K562 (cell line): ENCODE data around the gene FAM124A. TPM values are rescaled to one million over a fixed set of nuclear protein-coding genes. Genes with fewer than 3 reads are reported as not detected.

Experiments used
- ATAC-seq: fragments of 200-7000 bp; cut with Tn5 transposase; 3 replicates; pipeline ENCODE4 v1.9.1; 2020; ENCODE audit warnings: moderate library complexity
- BruUV-seq: library from RNA; stranded (reverse); fragments of 400-500 nt; replicated peaks from 2 replicates; lab custom pipeline; 2021; lab: Mats Ljungman, UMichigan
- CTCF ChIA-PET: fragments of 300-600 bp; formaldehyde crosslinking; extraction: SDS; loops from one replicate; lab custom pipeline; 2021; ENCODE audit warnings: low intra/inter-chr PET ratio; lab: Yijun Ruan, JAX
- POLR2A ChIA-PET: fragments of 300-600, 350-650 bp; sonication (Branson Sonifier 250); formaldehyde crosslinking; extraction: SDS; loops from one replicate; lab custom pipeline; 2021; ENCODE audit warnings: antibody characterized with exemption, inconsistent platforms; lab: Yijun Ruan, JAX
- DNase-seq, 4 experiments: peaks; one replicate each; pipeline versions ENCODE4 v3.0.0 to v3.0.0-alpha.2; 2011 to 2018; ENCODE audit warnings: low spot score in 3 of 4, mixed read lengths in 3 of 4; ENCODE audit errors: extremely low read depth in 1 of 4
- FAIRE-seq: peaks from 2 replicates; lab custom pipeline; 2011; peaks lifted over from hg19 to GRCh38; lab: Jason Lieb, UNC
- H2AFZ ChIP-seq: 2 replicates; pipeline ENCODE4 v1.6.0; 2011; ENCODE audit warnings: low read depth, low read length, control low read depth, inconsistent platforms
- H3K27ac ChIP-seq: fragments of 200-600 bp; 3 replicates; pipeline ENCODE4 v1.8.0; 2011; ENCODE audit warnings: low read depth, mild to moderate bottlenecking, control low read depth, inconsistent platforms, low read length, moderate library complexity, mixed read lengths; ENCODE audit errors: extremely low read depth
- H3K27me3 ChIP-seq, 2 experiments: fragments of 300-600 bp in 1 of 2; 2 replicates in 1 of 2; 3 replicates in 1 of 2; pipeline versions ENCODE4 v1.6.0 to v1.8.0; 2011; ENCODE audit warnings: inconsistent platforms in 2 of 2, low read length in 2 of 2, mild to moderate bottlenecking in 1 of 2, mixed read lengths in 1 of 2, moderate library complexity in 1 of 2; ENCODE audit not compliant: control insufficient read depth in 2 of 2, insufficient read depth in 2 of 2
- H3K36me3 ChIP-seq: fragments of 300-600 bp; 3 replicates; pipeline ENCODE4 v1.8.0; 2011; ENCODE audit warnings: mild to moderate bottlenecking, low read length, inconsistent platforms; ENCODE audit not compliant: control insufficient read depth, insufficient read depth
- H3K4me1 ChIP-seq, 2 experiments: fragments of 200-600 bp in 1 of 2; replicated peaks in 1 of 2; 2 replicates in 1 of 2; 3 replicates in 1 of 2; pipeline versions ENCODE4 v1.5.1 to v1.8.0; 2011; ENCODE audit warnings: inconsistent platforms in 2 of 2, low read length in 2 of 2, mild to moderate bottlenecking in 1 of 2, mixed read lengths in 1 of 2, moderate library complexity in 1 of 2; ENCODE audit not compliant: control insufficient read depth in 2 of 2, insufficient read depth in 2 of 2
- H3K4me2 ChIP-seq: 2 replicates; pipeline ENCODE4 v1.6.1; 2011; ENCODE audit warnings: low read length, control low read depth, inconsistent platforms, mixed read lengths; ENCODE audit not compliant: insufficient read depth
- H3K4me3 ChIP-seq: fragments of 200-600 bp; sonication (generic), shearing (Covaris generic); 2 replicates; pipeline ENCODE4 v1.5.1; 2016; ENCODE audit warnings: control low read depth, inconsistent platforms
- H3K79me2 ChIP-seq: fragments of 200-600 bp; 3 replicates; pipeline ENCODE4 v1.8.0; 2011; ENCODE audit warnings: low read length, inconsistent platforms; ENCODE audit not compliant: control insufficient read depth, insufficient read depth
- H3K9ac ChIP-seq, 2 experiments: 2 replicates each; pipeline versions ENCODE4 v1.6.0 to v1.6.1; 2011; ENCODE audit warnings: low read depth in 2 of 2, low read length in 2 of 2, control low read depth in 1 of 2, inconsistent platforms in 1 of 2, mild to moderate bottlenecking in 1 of 2, mixed read lengths in 1 of 2; ENCODE audit not compliant: insufficient read depth in 1 of 2
- H3K9me1 ChIP-seq: one replicate; pipeline ENCODE4 v1.6.0; 2011; ENCODE audit warnings: inconsistent platforms, mild to moderate bottlenecking, low read length, moderate library complexity; ENCODE audit not compliant: control insufficient read depth, insufficient read depth
- H3K9me3 ChIP-seq: replicated peaks from 2 replicates; pipeline ENCODE4 v1.5.1; 2011; ENCODE audit warnings: low read depth, low read length, inconsistent platforms; ENCODE audit not compliant: control insufficient read depth, insufficient read depth
- H4K20me1 ChIP-seq: replicated peaks from 2 replicates; pipeline ENCODE4 v1.6.1; 2011; ENCODE audit warnings: low read length, inconsistent platforms, mixed read lengths; ENCODE audit not compliant: control insufficient read depth, insufficient read depth
- AFF1 ChIP-seq, 2 experiments: fragments of 450-650 bp; IDR thresholded peaks; 2 replicates each; pipeline ENCODE4 v1.6.1; 2018; ENCODE audit warnings: mild to moderate bottlenecking in 2 of 2, low read depth in 1 of 2; ENCODE audit not compliant: partially characterized antibody in 2 of 2
- CC2D1A ChIP-seq: fragments of 450-650 bp; IDR thresholded peaks from 2 replicates; pipeline ENCODE4 v1.6.1; 2017; ENCODE audit warnings: mild to moderate bottlenecking
- DMBX1 ChIP-seq: fragments of 250-450 bp; sonication (Bioruptor Pico); IDR thresholded peaks from 2 replicates; pipeline ENCODE4 v1.8.0; 2022; ENCODE audit warnings: inconsistent platforms, mild to moderate bottlenecking, moderate library complexity, borderline replicate concordance
- ESRRA ChIP-seq: fragments of 450-650 bp; IDR thresholded peaks from 2 replicates; pipeline ENCODE4 v1.6.1; 2014; ENCODE audit warnings: low read depth, mild to moderate bottlenecking, moderate library complexity, borderline replicate concordance
- GATA2 ChIP-seq: sonication (generic); formaldehyde crosslinking; IDR thresholded peaks from 2 replicates; pipeline ENCODE4 v1.4.0; 2020; ENCODE audit warnings: mild to moderate bottlenecking, missing genetic modification reagents
- HMGXB4 ChIP-seq: sonication (generic); formaldehyde crosslinking; IDR thresholded peaks from 2 replicates; pipeline ENCODE4 v1.8.1; 2023; ENCODE audit warnings: mild to moderate bottlenecking, missing genetic modification reagents
- IRF9 ChIP-seq: fragments of 450-650 bp; IDR thresholded peaks from 2 replicates; pipeline ENCODE4 v1.6.1; 2016; ENCODE audit warnings: missing biosample characterization, missing genetic modification characterization
- NR4A1 ChIP-seq, 2 experiments: fragments of 250-450 bp in 1 of 2; fragments of 450-650 bp in 1 of 2; sonication (Bioruptor Pico) in 1 of 2; IDR thresholded peaks; 2 replicates each; pipeline versions ENCODE4 v1.4.0 to v1.6.1; 2016 to 2020; ENCODE audit warnings: mild to moderate bottlenecking in 2 of 2, missing compliant biosample characterization in 1 of 2, missing genetic modification characterization in 1 of 2, moderate library complexity in 1 of 2
- TEAD4 ChIP-seq, 2 experiments: sonication (generic) in 1 of 2; formaldehyde crosslinking in 1 of 2; IDR thresholded peaks; 2 replicates each; pipeline versions ENCODE4 v1.6.1 to v1.8.0; 2012 to 2022; ENCODE audit warnings: borderline replicate concordance in 1 of 2, inconsistent platforms in 1 of 2, low read length in 1 of 2, mild to moderate bottlenecking in 1 of 2, missing genetic modification reagents in 1 of 2
- TGIF2 ChIP-seq: sonication (generic); formaldehyde crosslinking; IDR thresholded peaks from 2 replicates; pipeline ENCODE4 v1.8.1; 2022; ENCODE audit warnings: mild to moderate bottlenecking, missing genetic modification reagents, moderate library complexity
- THRB ChIP-seq: fragments of 450-650 bp; formaldehyde crosslinking; conservative IDR thresholded peaks from 2 replicates; pipeline ENCODE4 v1.4.0; 2022; ENCODE audit warnings: mild to moderate bottlenecking, missing genetic modification characterization
- ZNF79 ChIP-seq: fragments of 250-450 bp; sonication (Bioruptor Pico); IDR thresholded peaks from 2 replicates; pipeline ENCODE4 v1.4.0; 2020; ENCODE audit warnings: low read depth, mild to moderate bottlenecking, moderate library complexity
- WGBS: fragments of 100-300 bp; shearing (Covaris generic); methylation state at CpG from one replicate; pipeline ENCODE4 v1.1.6; 2016; ENCODE audit warnings: low coverage, mixed read lengths; ENCODE audit not compliant: insufficient coverage; ENCODE audit errors: missing lambda C conversion rate; 5-methylcytosine and 5-hydroxymethylcytosine counted together
- in situ Hi-C: fragments of 300-500 bp; cut with MboI; formaldehyde crosslinking; loops from 4 replicates; pipeline ENCODE4 v1.15.0; 2018; ENCODE audit warnings: inconsistent platforms, mixed read lengths
- intact Hi-C: fragments of 100-400 bp; cut with micrococcal nuclease; formaldehyde crosslinking; loops from 2 replicates; pipeline ENCODE4 v1.14.2; 2022
- polyA plus RNA-seq, 8 experiments: library from polyadenylated mRNA; depleted of rRNA in 4 of 8; stranded (reverse) in 5 of 8; unstranded in 3 of 8; fragments of >200 nt; fragmentation: Nextera tagmentation in 2 of 8; fragmentation: Illumina TruSeq in 1 of 8; extraction: Ambion mirVana in 2 of 8; extraction: Trizol in 1 of 8; gene quantifications; 2 replicates each; pipeline versions ENCODE4 v1.2.1 to v1.2.3, GENCODE V29; 2011 to 2014; ENCODE audit warnings: inconsistent platforms in 1 of 8, missing spikeins in 1 of 8
- total RNA-seq, 7 experiments: library from RNA; depleted of rRNA in 6 of 7; stranded (reverse); fragments of >200 nt in 6 of 7; fragmentation: Illumina TruSeq in 2 of 7; extraction: Trizol in 2 of 7; gene quantifications; 2 replicates each; pipeline versions ENCODE4 v1.2.1 to v1.2.3, GENCODE V29; 2011 to 2021; ENCODE audit warnings: low replicate concordance in 1 of 7

The FAM124A gene
- total and polyA plus RNA-seq, 9 of the 15 experiments (the other 6 are each of a cell fraction or from before 2014, with no cell fraction given) = not detected

- Histone ChIP-seq H3K9me1 (no peaks in the 10 kb centered on the region), H4K20me1 (no peaks in the 10 kb centered on the region), H3K4me2 (no peak overlapping the region), H3K9me3 (no peaks in the 10 kb centered on the region), H3K9ac (no peak overlapping the region), H3K4me3 (no peak overlapping the region), H2AFZ (no peak overlapping the region), H3K36me3 (no peaks in the 10 kb centered on the region), H3K4me1 (no peaks in the 10 kb centered on the region), H3K27me3 (peaks cover 0 to 21% of the 10 kb centered on the region in 2 experiments; a peak in 2 of 5 replicates), H3K79me2 (no peaks in the 10 kb centered on the region), H3K27ac (no peak overlapping the region)
- ChIA-PET POLR2A (no interaction called here), CTCF (no interaction called here)
- BruUV-seq = no TSS peak
- 0% methylated on average over 1 of the region's 1 CpG for WGBS
- DNase-seq (no peak), FAIRE-seq (no peak), ATAC-seq (no peak)
- intact Hi-C loops = no loop called here
- in situ Hi-C loops = no loop called here
- TF ChIP-seq AFF1 (IDR thresholded peaks at IDR 0.05; ENCODE audit: low read depth in 1 of 2, partially characterized antibody in 2 of 2) (no peak), DMBX1 (CRISPR knock-in tag) (no peak), TEAD4 (IDR thresholded peaks at IDR 0.05; ENCODE audit: low read length) (no peak), TEAD4 (CRISPR knock-in tag; IDR thresholded peaks at IDR 0.05; ENCODE audit: borderline replicate concordance) (no peak), CC2D1A (no peak), IRF9 (no peak), HMGXB4 (no peak), NR4A1 (CRISPR knock-in tag; IDR thresholded peaks at IDR 0.05) (no peak), NR4A1 (tag; IDR thresholded peaks at IDR 0.05) (no peak), THRB (no peak), ZNF79 (CRISPR knock-in tag) (no peak), ESRRA (no peak), GATA2 (CRISPR knock-in tag) (no peak), TGIF2 (no peak)
These were observed 44.4 kb downstream of the FAM124A start for GRCh38 chr13:51266642-51267041.
